Calu3 (cell line): ENCODE data around the gene LIMS1. TPM values are rescaled to one million over a fixed set of nuclear protein-coding genes. Genes with fewer than 3 reads are reported as not detected.
"Not testable (repeated sequence)": the region's sequence is repeated elsewhere in the genome, so short reads cannot be mapped to it uniquely, and the experiment has no call there.

Source experiments
- BruUV-seq: library from RNA; stranded (reverse); fragments of 400-500 nt; replicated peaks from 2 replicates; lab custom pipeline; 2021; lab: Mats Ljungman, UMichigan
- CTCF ChIA-PET: fragments of 300-600 bp; sonication (Branson Sonifier 250); formaldehyde crosslinking; loops from one replicate; lab custom pipeline; 2022; ENCODE audit warnings: antibody characterized with exemption; lab: Charles Lee
- DNase-seq: peaks from one replicate; pipeline ENCODE4 v3.0.0; 2022
- H3K27ac Mint-ChIP-seq: one replicate; pipeline ENCODE4 v1.8.0; 2022; ENCODE audit warnings: mixed read lengths; ENCODE audit not compliant: unreplicated experiment
- H3K27me3 Mint-ChIP-seq: one replicate; pipeline ENCODE4 v1.8.0; 2022; ENCODE audit warnings: mixed read lengths; ENCODE audit not compliant: unreplicated experiment
- H3K36me3 Mint-ChIP-seq: one replicate; pipeline ENCODE4 v1.8.0; 2022; ENCODE audit warnings: mild to moderate bottlenecking, moderate library complexity, mixed read lengths; ENCODE audit not compliant: insufficient read depth, unreplicated experiment
- H3K4me1 Mint-ChIP-seq: one replicate; pipeline ENCODE4 v1.8.0; 2022; ENCODE audit warnings: mild to moderate bottlenecking, low read depth, mixed read lengths; ENCODE audit not compliant: unreplicated experiment
- H3K4me3 Mint-ChIP-seq: one replicate; pipeline ENCODE4 v1.8.0; 2022; ENCODE audit warnings: mild to moderate bottlenecking, low read depth, moderate library complexity, mixed read lengths; ENCODE audit not compliant: unreplicated experiment
- H3K9me3 Mint-ChIP-seq: one replicate; pipeline ENCODE4 v1.8.0; 2022; ENCODE audit warnings: low read depth, mixed read lengths; ENCODE audit not compliant: unreplicated experiment
- intact Hi-C: fragments of 100-400 bp; cut with micrococcal nuclease; formaldehyde crosslinking; loops from one replicate; pipeline ENCODE4 v1.10.0; 2022; ENCODE audit not compliant: unreplicated experiment
- total RNA-seq: library from RNA; stranded (reverse); gene quantifications from 2 replicates; pipeline ENCODE4 v1.2.3, GENCODE V29; 2022
- TF ChIP-seq, protein P1 (sequence below): fragments of 200-600 bp; IDR thresholded peaks from one replicate; pipeline ENCODE4 v1.8.0; 2022; ENCODE audit warnings: antibody characterized with exemption; ENCODE audit not compliant: unreplicated experiment

LIMS1 gene
- total RNA-seq, 1 experiment from 2014 or later, result 51.5 TPM

DNA sequence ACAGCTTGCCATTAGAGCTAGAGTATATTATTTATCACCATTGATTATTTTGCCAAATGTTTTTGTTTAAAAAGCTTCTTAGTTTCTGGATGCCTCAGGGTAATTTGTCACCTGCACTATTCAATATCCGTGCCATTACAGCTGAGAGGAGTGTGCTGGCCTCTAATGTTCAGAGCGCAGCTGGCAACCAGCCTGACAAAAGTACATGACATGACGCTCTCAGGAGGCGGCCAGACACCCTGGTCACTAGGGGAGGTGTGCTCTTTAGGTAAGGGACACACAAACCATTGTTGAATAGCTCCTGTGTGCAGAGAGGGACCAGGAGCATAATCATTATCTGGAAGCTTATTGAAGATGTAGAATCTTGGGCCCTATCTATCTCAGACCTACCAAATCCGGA lies 20.3 kb downstream of the LIMS1 start:
- intact Hi-C loops, result no loop called here
- no TSS peak for BruUV-seq
- CTCF ChIA-PET, result no interaction called here
- no peaks in the 10 kb centered on the region for H3K27me3 Mint-ChIP-seq
- H3K4me3 Mint-ChIP-seq, result no peak overlapping the region
- DNase-seq, result no peak
- peaks cover 12% of the 10 kb centered on the region for H3K4me1 Mint-ChIP-seq
- no peak overlapping the region for H3K27ac Mint-ChIP-seq
- H3K36me3 Mint-ChIP-seq, result no peaks in the 10 kb centered on the region
- H3K9me3 Mint-ChIP-seq, result no peaks in the 10 kb centered on the region
- TF ChIP-seq, protein P1, sequence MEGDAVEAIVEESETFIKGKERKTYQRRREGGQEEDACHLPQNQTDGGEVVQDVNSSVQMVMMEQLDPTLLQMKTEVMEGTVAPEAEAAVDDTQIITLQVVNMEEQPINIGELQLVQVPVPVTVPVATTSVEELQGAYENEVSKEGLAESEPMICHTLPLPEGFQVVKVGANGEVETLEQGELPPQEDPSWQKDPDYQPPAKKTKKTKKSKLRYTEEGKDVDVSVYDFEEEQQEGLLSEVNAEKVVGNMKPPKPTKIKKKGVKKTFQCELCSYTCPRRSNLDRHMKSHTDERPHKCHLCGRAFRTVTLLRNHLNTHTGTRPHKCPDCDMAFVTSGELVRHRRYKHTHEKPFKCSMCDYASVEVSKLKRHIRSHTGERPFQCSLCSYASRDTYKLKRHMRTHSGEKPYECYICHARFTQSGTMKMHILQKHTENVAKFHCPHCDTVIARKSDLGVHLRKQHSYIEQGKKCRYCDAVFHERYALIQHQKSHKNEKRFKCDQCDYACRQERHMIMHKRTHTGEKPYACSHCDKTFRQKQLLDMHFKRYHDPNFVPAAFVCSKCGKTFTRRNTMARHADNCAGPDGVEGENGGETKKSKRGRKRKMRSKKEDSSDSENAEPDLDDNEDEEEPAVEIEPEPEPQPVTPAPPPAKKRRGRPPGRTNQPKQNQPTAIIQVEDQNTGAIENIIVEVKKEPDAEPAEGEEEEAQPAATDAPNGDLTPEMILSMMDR, result no peak

DNA sequence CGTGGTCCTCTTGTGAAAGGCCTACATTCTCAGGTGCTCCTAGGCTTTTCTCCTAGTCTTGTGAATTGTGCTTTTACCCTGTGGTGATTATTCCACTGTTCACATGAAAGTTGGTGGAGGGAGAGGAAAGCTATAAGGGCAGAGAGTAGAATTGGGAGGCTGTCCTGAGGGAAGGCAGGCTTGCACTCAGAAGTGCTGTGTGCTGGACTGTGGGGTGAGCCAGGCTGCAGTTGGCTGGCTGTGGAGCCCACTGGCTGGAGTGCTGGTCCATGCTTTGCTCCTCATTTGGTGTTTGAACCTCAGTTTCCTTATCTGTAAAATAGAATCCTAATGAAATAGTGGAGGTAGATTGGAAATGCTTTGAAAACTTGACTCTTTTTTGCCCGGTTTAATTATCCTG lies 21.3 kb downstream of the LIMS1 start:
- H3K27ac Mint-ChIP-seq, result no peak overlapping the region
- CTCF ChIA-PET, result interaction anchor here (0.6 kb wide), 1 partner anchor 784 kb away, joined by 3 read pairs; no protein-coding TSS in a partner anchor
- H3K4me1 Mint-ChIP-seq, result peaks cover 12% of the 10 kb centered on the region
- DNase-seq, result no peak
- no peaks in the 10 kb centered on the region for H3K36me3 Mint-ChIP-seq
- H3K4me3 Mint-ChIP-seq, result no peak overlapping the region
- intact Hi-C loops, result no loop called here
- TF ChIP-seq, protein P1, result no peak
- H3K27me3 Mint-ChIP-seq, result no peaks in the 10 kb centered on the region
- no TSS peak for BruUV-seq
- no peaks in the 10 kb centered on the region for H3K9me3 Mint-ChIP-seq

DNA sequence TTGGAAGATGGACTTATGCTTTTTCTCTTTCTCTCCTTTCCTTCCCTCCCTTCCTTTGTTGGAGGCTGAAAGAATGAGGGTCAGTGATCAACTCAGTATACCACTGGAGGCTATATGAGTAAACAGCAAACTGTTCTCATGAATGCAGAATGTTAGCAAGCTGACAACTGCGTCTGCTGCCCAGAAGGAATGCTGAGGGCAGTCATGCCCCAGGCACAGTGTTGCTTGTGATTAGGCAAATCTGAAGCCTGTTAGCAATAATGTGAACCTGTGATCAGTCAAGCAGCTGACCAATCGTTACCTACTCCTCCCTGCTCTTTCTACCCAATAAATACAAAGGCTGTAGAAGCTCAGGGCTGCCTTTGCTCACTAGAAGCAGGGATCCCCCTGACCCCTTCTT lies 22.3 kb downstream of the LIMS1 start:
- CTCF ChIA-PET, H3K36me3 Mint-ChIP-seq, H3K27me3 Mint-ChIP-seq, H3K9me3 Mint-ChIP-seq, DNase-seq, H3K27ac Mint-ChIP-seq, BruUV-seq, H3K4me3 Mint-ChIP-seq, intact Hi-C loops: not testable (repeated sequence)
- H3K4me1 Mint-ChIP-seq, result peaks cover 12% of the 10 kb centered on the region

DNA sequence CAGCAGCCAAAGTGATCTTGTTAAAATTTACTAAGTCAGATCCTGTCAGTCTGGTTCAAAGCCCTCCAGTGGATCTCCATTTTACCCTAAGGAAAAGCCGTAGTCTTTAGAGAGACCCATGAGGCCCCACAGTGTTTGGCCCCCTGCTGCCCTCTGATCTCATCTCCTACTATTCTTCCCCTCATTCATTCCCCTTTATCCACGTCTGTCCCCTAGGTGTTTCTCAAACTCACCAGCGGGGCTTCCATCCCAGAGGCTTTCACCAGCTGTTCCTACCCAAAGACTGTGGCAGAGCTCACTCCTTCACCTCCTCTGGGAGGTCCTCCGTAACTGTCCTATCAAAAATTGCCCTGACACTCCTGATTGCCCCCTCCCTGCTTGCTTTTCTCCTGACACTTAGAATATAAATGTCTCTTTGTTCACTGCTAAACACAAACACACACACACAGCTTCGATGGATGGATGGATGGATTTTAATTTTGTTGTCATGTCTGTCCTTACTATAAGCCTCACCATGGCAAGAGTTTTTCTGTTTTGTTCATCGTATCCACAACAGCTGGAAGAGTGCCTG lies 26.1 kb downstream of the LIMS1 start:
- H3K9me3 Mint-ChIP-seq, result no peaks in the 10 kb centered on the region
- H3K36me3 Mint-ChIP-seq, result no peaks in the 10 kb centered on the region
- BruUV-seq, result no TSS peak
- CTCF ChIA-PET, result no interaction called here
- H3K4me3 Mint-ChIP-seq, result no peak overlapping the region
- intact Hi-C loops, result no loop called here
- DNase-seq, result no peak
- H3K27me3 Mint-ChIP-seq, result no peaks in the 10 kb centered on the region
- H3K4me1 Mint-ChIP-seq, result no peaks in the 10 kb centered on the region
- H3K27ac Mint-ChIP-seq, result peak overlapping the region; percentile 8
- TF ChIP-seq, protein P1, result no peak

DNA sequence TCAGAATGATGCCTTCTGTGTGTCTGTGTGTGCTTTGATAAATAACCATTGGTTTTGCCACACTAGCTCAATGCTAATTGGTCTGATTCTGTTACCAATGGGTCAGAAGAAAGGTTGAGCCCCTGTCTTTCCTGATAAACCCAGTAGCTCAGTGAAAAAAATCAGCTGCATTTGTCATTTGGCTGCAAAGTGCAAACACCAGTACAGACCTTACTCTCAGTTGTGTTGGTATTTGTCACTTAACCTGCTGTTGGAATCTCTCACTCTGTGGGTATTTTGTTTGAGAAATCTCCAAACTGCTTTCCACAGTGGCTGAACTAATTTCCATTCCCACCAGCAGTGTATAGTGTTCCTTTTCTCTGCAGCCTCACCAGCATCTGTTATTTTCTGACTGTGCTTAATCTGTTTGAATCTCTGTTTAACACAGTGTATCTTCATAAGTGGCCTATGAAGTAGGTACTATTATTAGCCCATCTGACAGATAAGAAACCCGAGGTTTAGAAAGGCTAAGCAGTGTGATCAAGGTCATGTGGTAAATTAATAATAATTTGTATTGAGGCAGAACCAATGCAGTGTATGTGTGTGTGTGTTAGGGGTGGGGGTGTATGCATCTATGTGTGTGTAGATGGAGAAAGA lies 26.7 kb downstream of the LIMS1 start:
- no peak for DNase-seq
- Mint-ChIP-seq H3K4me1 (no peaks in the 10 kb centered on the region), H3K36me3 (no peaks in the 10 kb centered on the region), H3K4me3 (no peak overlapping the region), H3K9me3 (no peaks in the 10 kb centered on the region), H3K27ac (no peak overlapping the region), H3K27me3 (no peaks in the 10 kb centered on the region)
- CTCF ChIA-PET, result no interaction called here
- intact Hi-C loops, result no loop called here
- BruUV-seq, result no TSS peak
- TF ChIP-seq, protein P1, result no peak
